Cortex of kidney (tissue), 1 donor: ENCODE measurements around the gene SLC22A2.

Source experiments
- DNase-seq: peaks from one replicate; lab custom pipeline; 2025; lab: John Stamatoyannopoulos, UW

The SLC22A2 gene

GRCh38 chr6:160207618-160208017 lies 51.0 kb downstream of the SLC22A2 start:
- no peak for DNase-seq

GRCh38 chr6:160204710-160205109 lies 53.9 kb downstream of the SLC22A2 start:
- no peak for DNase-seq

GRCh38 chr6:160203953-160204352 lies 54.7 kb downstream of the SLC22A2 start:
- no peak for DNase-seq

GRCh38 chr6:160203522-160203921 lies 55.1 kb downstream of the SLC22A2 start:
- no peak for DNase-seq

GRCh38 chr6:160203076-160203475 lies 55.5 kb downstream of the SLC22A2 start:
- DNase-seq, result no peak

- no peak for DNase-seq
These were observed 56.2 kb downstream of the SLC22A2 start for GRCh38 chr6:160202411-160202810.

- DNase-seq, result no peak
These were observed 57.6 kb downstream of the SLC22A2 start for GRCh38 chr6:160201061-160201460.

- DNase-seq, result no peak
These were observed 59.9 kb downstream of the SLC22A2 start for GRCh38 chr6:160198606-160199211.

- no peak for DNase-seq
These were observed 61.0 kb downstream of the SLC22A2 start for GRCh38 chr6:160197662-160198061.

- DNase-seq, result no peak
These were observed 63.8 kb downstream of the SLC22A2 start for GRCh38 chr6:160194808-160195207.

- DNase-seq, result no peak
These were observed 65.8 kb downstream of the SLC22A2 start for GRCh38 chr6:160192840-160193239.

GRCh38 chr6:160190973-160191372 lies 67.6 kb downstream of the SLC22A2 start:
- no peak for DNase-seq

GRCh38 chr6:160190081-160190480 lies 68.5 kb downstream of the SLC22A2 start:
- no peak for DNase-seq

- DNase-seq, result no peak
These were observed 69.8 kb downstream of the SLC22A2 start for GRCh38 chr6:160188773-160189172.

- DNase-seq, result no peak
These were observed 77.9 kb downstream of the SLC22A2 start for GRCh38 chr6:160180706-160181105.

GRCh38 chr6:160178271-160178670 lies 80.3 kb downstream of the SLC22A2 start:
- DNase-seq, result no peak

GRCh38 chr6:160177220-160177619 lies 81.4 kb downstream of the SLC22A2 start:
- DNase-seq, result no peak

- no peak for DNase-seq
These were observed 83.9 kb downstream of the SLC22A2 start for GRCh38 chr6:160174681-160175080.

GRCh38 chr6:160173806-160174527 lies 84.7 kb downstream of the SLC22A2 start:
- DNase-seq, result no peak

GRCh38 chr6:160172704-160173103 lies 85.9 kb downstream of the SLC22A2 start:
- DNase-seq, result no peak

- no peak for DNase-seq
These were observed 88.5 kb downstream of the SLC22A2 start for GRCh38 chr6:160170018-160170680.

- no peak for DNase-seq
These were observed 90.8 kb downstream of the SLC22A2 start for GRCh38 chr6:160167604-160168399.
